Effector CD4-positive, alpha-beta T cell (primary cell): ENCODE measurements around the gene CEP135.
"Not testable (repeated sequence)": the region's sequence is repeated elsewhere in the genome, so short reads cannot be mapped to it uniquely, and the experiment has no call there.

Source experiments
- DNase-seq: peaks from one replicate; pipeline ENCODE4 v3.0.0-alpha.2; 2020
- total RNA-seq: gene quantifications from one replicate; lab custom pipeline; 2026; lab: John Stamatoyannopoulos, UW

Gene CEP135
- 52.2 reads per million, percentile 69 among the genes with 10 or more reads in this experiment for total RNA-seq

GRCh38 chr4:55948726-55949481 is at the start of gene CEP135:
Gene CEP135 (plus strand): TSS chr4:55948945. CDS start chr4:55952131, 3,186 bp downstream.
- peak; percentile 86 for DNase-seq

GRCh38 chr4:55902677-55903076 is 46.1 kb upstream of the CEP135 start:
- no peak for DNase-seq

GRCh38 chr4:55903577-55903976 is 45.2 kb upstream of the CEP135 start:
- DNase-seq = no peak

- DNase-seq = no peak
Measured at GRCh38 chr4:55904576-55904975, 44.2 kb upstream of the CEP135 start.

GRCh38 chr4:55906323-55906722 is 42.4 kb upstream of the CEP135 start:
- no peak for DNase-seq

- no peak for DNase-seq
Measured at GRCh38 chr4:55906989-55907388, 41.8 kb upstream of the CEP135 start.

GRCh38 chr4:55907469-55907868 is 41.3 kb upstream of the CEP135 start:
- no peak for DNase-seq

- no peak for DNase-seq
Measured at GRCh38 chr4:55910140-55910539, 38.6 kb upstream of the CEP135 start.

GRCh38 chr4:55912249-55912648 is 36.5 kb upstream of the CEP135 start:
- DNase-seq = no peak

GRCh38 chr4:55920571-55920970 is 28.2 kb upstream of the CEP135 start:
- no peak for DNase-seq

GRCh38 chr4:55921093-55921492 is 27.7 kb upstream of the CEP135 start:
- DNase-seq = no peak

GRCh38 chr4:55925241-55925640 is 23.5 kb upstream of the CEP135 start:
- DNase-seq = no peak

- DNase-seq = no peak
Measured at GRCh38 chr4:55926610-55927009, 22.1 kb upstream of the CEP135 start.

GRCh38 chr4:55927803-55928437 is 20.8 kb upstream of the CEP135 start:
- DNase-seq = no peak

GRCh38 chr4:55928846-55929245 is 19.9 kb upstream of the CEP135 start:
- DNase-seq = no peak

GRCh38 chr4:55931043-55931442 is 17.7 kb upstream of the CEP135 start:
- no peak for DNase-seq

- DNase-seq = no peak
Measured at GRCh38 chr4:55931833-55932232, 16.9 kb upstream of the CEP135 start.

- DNase-seq = no peak
Measured at GRCh38 chr4:55932511-55932910, 16.2 kb upstream of the CEP135 start.

GRCh38 chr4:55933611-55934010 is 15.1 kb upstream of the CEP135 start:
- no peak for DNase-seq

GRCh38 chr4:55935907-55936306 is 12.8 kb upstream of the CEP135 start:
- DNase-seq = not testable (repeated sequence)

GRCh38 chr4:55938481-55938880 is 10.3 kb upstream of the CEP135 start:
- no peak for DNase-seq

- no peak for DNase-seq
Measured at GRCh38 chr4:55939421-55939820, 9.3 kb upstream of the CEP135 start.

GRCh38 chr4:55941881-55942396 is 6.8 kb upstream of the CEP135 start:
- no peak for DNase-seq

GRCh38 chr4:55947254-55947882 is 1.4 kb upstream of the CEP135 start:
- no peak for DNase-seq
